ENCODE measurements around the gene OTOG.

DNA sequence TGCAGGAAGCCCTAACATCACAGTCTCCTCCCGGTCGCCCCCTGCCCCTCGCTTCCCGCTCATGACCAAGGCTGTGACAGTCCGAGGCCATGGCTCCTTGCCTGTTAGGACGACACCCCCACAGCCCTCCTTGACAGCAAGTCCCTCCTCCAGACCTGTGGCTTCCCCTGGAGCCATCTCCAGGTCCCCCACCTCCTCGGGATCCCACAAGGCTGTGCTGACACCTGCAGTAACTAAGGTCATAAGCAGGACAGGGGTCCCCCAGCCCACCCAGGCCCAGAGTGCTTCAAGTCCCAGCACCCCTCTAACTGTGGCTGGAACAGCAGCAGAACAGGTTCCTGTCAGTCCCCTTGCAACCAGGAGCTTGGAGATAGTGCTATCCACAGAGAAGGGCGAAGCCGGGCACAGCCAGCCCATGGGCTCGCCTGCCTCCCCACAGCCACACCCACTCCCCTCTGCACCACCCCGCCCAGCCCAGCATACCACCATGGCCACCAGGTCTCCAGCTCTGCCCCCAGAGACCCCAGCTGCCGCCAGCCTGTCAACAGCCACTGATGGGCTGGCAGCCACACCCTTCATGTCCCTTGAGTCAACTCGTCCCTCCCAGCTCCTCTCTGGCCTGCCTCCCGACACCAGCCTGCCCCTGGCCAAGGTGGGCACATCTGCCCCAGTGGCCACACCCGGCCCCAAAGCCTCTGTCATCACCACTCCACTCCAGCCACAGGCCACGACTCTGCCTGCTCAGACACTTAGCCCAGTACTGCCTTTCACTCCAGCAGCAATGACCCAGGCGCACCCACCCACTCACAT, 63.2 kb downstream of the OTOG start:
- TF ChIP-seq, protein P1, sequence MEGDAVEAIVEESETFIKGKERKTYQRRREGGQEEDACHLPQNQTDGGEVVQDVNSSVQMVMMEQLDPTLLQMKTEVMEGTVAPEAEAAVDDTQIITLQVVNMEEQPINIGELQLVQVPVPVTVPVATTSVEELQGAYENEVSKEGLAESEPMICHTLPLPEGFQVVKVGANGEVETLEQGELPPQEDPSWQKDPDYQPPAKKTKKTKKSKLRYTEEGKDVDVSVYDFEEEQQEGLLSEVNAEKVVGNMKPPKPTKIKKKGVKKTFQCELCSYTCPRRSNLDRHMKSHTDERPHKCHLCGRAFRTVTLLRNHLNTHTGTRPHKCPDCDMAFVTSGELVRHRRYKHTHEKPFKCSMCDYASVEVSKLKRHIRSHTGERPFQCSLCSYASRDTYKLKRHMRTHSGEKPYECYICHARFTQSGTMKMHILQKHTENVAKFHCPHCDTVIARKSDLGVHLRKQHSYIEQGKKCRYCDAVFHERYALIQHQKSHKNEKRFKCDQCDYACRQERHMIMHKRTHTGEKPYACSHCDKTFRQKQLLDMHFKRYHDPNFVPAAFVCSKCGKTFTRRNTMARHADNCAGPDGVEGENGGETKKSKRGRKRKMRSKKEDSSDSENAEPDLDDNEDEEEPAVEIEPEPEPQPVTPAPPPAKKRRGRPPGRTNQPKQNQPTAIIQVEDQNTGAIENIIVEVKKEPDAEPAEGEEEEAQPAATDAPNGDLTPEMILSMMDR (conservative IDR thresholded peaks at IDR 0.05): no peak
- TF ChIP-seq EZH2 (IDR thresholded peaks at IDR 0.05; ENCODE audit: low read depth): no peak
